ENCODE measurements around the gene OTX1.

Gene OTX1

GRCh38 chr2:63047321-63048279, 3.0 kb upstream of the OTX1 start:
- DNase-seq (ENCODE audit: low spot score) = no peak

- DNase-seq (ENCODE audit: low spot score) = no peak
Observed at GRCh38 chr2:63048367-63049171, 2.1 kb upstream of the OTX1 start.

- DNase-seq (ENCODE audit: low spot score) = no peak
Observed at GRCh38 chr2:63049211-63049969, 1.2 kb upstream of the OTX1 start.

GRCh38 chr2:63049970-63050333, 678 bp upstream of the OTX1 start:
- DNase-seq (ENCODE audit: low spot score) = no peak

- DNase-seq (ENCODE audit: low spot score) = no peak
Observed at GRCh38 chr2:63051042-63051794, 588 bp downstream of the OTX1 start.

- DNase-seq (ENCODE audit: low spot score) = no peak
Observed at GRCh38 chr2:63051795-63052333, 1.2 kb downstream of the OTX1 start.

DNA sequence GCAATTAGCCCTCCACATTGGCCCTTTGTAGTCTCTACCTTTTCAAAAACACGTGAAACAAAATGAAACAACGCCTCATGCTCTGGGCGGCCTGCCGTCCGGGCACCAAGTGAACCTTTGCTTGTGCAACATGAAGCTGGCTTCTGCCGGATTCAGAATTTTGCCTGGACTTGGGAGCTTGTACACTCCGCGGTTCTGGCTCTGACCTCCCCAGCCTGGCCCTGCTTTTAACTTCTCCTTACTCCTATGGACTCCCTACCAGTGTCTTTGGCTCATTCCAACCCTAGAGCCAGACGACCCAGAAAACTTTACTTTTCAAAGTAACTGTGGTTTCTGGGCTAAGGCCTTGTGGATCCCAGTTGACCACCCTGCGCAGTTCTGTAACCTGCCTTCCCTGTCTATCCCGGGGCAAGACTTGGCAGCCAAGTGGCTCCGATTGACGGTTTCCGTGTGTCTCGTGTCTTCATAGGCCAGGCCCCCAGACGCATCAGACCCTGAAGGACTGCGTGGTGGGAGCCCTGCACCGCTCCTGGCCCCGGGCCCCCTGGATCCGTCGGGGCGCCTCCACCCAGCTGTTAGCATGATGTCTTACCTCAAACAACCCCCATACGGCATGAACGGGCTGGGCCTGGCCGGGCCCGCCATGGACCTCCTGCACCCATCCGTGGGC, 1.9 kb downstream of the OTX1 start:
- DNase-seq (ENCODE audit: low spot score) = no peak

DNA sequence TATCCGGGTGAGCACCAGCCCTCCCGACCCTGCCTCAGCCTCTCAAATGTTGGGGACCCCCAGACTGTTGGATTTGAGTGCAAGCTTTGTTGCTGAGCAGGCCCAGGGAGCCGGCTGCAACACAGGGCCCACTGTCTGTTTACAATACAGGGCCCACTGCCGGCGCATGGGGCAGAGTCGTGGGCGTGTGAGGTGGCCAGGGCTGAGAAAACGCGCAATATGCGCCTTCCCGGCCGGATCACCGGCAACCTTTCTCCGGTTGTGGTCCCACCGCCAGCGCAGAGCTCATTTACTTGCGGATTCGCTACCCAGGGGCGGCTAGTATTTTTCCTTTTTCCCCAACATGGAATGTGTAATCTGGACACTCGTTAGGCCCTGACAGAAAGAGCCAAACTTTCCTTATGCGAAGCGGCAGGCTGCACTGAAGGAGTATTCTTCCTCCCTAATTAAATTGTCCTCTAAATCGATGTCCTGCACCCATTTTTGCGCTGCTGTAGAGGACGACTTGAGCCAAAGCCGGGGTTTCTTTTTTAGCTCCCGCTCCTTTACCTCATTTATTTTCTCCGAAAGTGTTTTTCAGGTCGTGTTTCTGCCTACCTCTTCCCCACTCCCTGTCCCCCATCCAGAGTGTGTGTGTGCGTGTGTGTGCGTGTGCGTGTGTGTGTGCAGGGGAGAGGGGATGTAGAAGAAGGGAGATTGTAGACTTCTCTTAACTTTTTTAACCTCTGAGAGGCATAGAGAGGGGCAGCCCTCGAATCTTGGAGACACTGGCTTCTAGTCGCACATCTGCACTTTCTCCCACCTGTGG, 2.7 kb downstream of the OTX1 start:
- DNase-seq (ENCODE audit: low spot score) = no peak

- no peak for DNase-seq (ENCODE audit: low spot score)
Observed at GRCh38 chr2:63053889-63054602, 3.4 kb downstream of the OTX1 start.

GRCh38 chr2:63054841-63055225, 4.2 kb downstream of the OTX1 start:
- no peak for DNase-seq (ENCODE audit: low spot score)

DNA sequence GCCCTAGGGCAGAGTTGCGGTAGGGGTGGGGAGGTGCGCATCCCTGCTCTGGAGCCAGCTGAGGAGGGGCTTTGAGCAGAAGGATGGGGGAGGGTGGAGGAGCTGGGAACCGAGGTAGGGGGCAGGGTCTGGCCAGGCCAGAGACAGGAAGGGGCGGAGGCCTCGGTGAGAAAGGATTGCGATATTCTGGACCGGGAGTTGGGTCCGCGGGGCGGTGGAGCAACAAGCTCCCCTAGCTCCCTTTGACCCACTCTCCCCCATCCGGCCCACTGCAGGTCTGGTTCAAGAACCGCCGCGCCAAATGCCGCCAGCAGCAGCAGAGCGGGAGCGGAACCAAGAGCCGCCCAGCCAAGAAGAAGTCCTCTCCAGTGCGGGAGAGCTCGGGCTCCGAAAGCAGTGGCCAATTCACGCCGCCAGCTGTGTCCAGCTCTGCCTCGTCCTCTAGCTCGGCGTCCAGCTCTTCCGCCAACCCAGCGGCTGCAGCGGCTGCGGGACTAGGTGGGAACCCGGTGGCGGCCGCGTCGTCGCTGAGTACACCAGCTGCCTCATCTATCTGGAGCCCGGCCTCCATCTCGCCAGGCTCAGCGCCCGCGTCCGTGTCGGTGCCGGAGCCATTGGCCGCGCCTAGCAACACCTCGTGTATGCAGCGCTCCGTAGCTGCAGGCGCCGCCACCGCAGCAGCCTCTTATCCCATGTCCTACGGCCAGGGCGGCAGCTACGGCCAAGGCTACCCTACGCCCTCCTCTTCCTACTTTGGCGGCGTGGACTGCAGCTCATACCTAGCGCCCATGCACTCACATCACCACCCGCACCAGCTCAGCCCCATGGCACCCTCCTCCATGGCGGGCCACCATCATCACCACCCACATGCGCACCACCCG, 4.8 kb downstream of the OTX1 start:
- DNase-seq (ENCODE audit: low spot score) = no peak

DNA sequence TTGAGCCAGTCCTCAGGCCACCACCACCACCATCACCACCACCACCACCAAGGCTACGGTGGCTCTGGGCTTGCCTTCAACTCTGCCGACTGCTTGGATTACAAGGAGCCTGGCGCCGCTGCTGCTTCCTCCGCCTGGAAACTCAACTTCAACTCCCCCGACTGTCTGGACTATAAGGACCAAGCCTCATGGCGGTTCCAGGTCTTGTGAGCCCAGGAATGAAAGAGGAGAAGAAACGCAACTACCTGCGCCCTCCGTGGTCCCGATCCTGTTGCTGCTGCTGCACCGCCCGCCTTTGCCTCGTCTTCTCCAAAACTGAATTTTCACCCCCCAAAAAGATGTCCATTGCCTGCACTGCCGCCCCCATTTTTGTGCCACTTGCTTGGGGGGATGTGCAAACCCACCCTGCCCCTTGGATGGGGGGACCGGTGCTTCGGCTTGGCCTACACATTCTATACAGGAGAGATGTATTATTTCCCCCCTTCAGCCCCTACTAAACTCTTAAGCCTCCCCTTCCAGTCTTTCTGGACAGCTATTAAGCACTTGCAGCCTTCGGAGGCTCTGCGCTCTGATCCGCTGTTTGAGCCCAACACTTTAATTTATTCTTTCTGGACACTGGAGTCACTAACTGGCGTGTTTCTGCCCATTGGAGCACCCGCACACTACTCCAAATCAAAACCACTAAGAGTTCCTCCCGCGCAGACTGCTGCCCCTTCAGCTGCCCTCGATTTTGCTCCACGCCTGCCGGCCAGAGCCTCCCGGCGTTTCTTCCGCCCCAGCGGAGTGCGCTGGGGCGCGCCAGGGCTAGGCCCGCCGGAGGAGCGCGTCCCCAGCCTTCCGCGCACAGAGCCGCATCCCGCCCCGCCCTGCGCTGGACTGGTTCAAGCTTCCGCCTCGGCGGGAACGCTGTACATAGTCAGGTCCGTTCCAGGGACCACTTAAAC, 5.7 kb downstream of the OTX1 start:
- DNase-seq (ENCODE audit: low spot score) = no peak

GRCh38 chr2:63057249-63058143, 6.9 kb downstream of the OTX1 start:
- DNase-seq (ENCODE audit: low spot score) = no peak

DNA sequence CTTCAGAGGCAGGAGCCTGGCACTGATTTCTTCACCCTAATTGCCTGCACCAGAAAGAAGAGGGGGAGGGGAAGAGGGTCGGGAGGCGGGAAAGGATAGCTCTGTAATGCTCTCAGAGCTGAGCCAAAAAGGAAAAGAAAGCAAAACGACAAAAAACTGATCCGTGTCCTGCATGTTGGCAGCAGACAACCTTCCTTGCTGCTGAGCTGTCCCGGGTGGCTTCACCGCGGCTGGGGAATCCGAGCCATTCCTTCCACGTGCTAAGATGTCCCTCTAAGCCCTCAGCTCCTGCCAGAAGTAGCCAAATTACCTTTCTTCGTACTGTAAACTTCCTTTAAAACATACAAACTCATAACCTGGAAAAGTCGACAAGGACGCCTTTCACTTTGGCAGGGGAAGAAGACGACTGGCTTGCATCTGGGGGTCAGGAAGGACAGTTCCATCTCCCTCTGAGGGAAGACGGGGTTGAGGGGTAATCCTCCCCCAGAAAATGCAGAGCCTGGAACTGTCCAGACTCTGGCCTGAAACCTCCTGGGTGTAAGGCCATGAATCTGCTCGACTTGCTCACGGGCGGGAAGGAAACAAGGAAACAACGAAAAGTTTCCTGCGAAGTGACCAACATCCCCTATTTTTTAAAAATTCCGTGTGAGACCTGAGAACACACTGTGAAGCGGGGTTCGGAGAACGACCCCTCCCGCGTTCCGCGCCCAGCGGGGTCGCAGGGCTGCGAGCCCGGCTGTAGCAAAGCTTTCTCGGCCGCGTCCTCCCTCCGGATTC, 7.7 kb downstream of the OTX1 start:
- DNase-seq (ENCODE audit: low spot score) = no peak

Measured in pons (tissue), 1 donor.